Lung (tissue), 12 donors: ENCODE results near the gene CDK19. TPM values are rescaled to one million over a fixed set of nuclear protein-coding genes. Genes with fewer than 3 reads are reported as not detected.

Experiments used
- ATAC-seq: fragments of 200-7000 bp; cut with Tn5 transposase; one replicate; pipeline ENCODE4 v1.9.1; 2020; ENCODE audit warnings: moderate number of reproducible peaks; ENCODE audit not compliant: insufficient read depth, low FRiP score
- DNase-seq, 3 donors: peaks; one replicate each; pipeline ENCODE4 v3.0.0-alpha.2; 2013 to 2017
- H3K27ac ChIP-seq, 2 donors: one replicate each; pipeline ENCODE4 v1.5.1; 2013; ENCODE audit warnings: mild to moderate bottlenecking in 2 of 2, moderate library complexity in 2 of 2, control low read depth in 1 of 2, inconsistent platforms in 1 of 2, low read depth in 1 of 2, low read length in 1 of 2
- H3K27me3 ChIP-seq, 3 donors: one replicate each; pipeline ENCODE4 v1.5.1; 2013; ENCODE audit warnings: low read length in 2 of 3; ENCODE audit not compliant: control insufficient read depth in 3 of 3, insufficient read depth in 3 of 3
- H3K36me3 ChIP-seq, 4 donors: one replicate each; pipeline ENCODE4 v1.5.1; 2013; ENCODE audit warnings: low read length in 4 of 4, mild to moderate bottlenecking in 1 of 4, moderate library complexity in 1 of 4; ENCODE audit not compliant: control insufficient read depth in 4 of 4, insufficient read depth in 4 of 4
- H3K4me1 ChIP-seq, 5 donors: one replicate each; pipeline ENCODE4 v1.5.1; 2013; ENCODE audit warnings: low read length in 5 of 5, mild to moderate bottlenecking in 2 of 5, moderate library complexity in 1 of 5; ENCODE audit not compliant: control insufficient read depth in 5 of 5, insufficient read depth in 5 of 5
- H3K4me3 ChIP-seq: one replicate; pipeline ENCODE4 v1.5.1; 2013; ENCODE audit warnings: mild to moderate bottlenecking, control low read depth, moderate library complexity
- H3K9ac ChIP-seq, 2 donors: one replicate each; pipeline ENCODE4 v1.5.1; 2013; ENCODE audit warnings: low read length in 2 of 2, control low read depth in 1 of 2; ENCODE audit not compliant: insufficient read depth in 1 of 2
- H3K9me3 ChIP-seq, 4 donors: one replicate each; pipeline ENCODE4 v1.5.1; 2013; ENCODE audit warnings: low read length in 3 of 4, mild to moderate bottlenecking in 1 of 4, moderate library complexity in 1 of 4; ENCODE audit not compliant: control insufficient read depth in 4 of 4, insufficient read depth in 3 of 4
- CTCF ChIP-seq: IDR thresholded peaks from 2 replicates; pipeline ENCODE4 v1.5.1; 2012; ENCODE audit warnings: mild to moderate bottlenecking; ENCODE audit errors: control extremely low read depth, extremely low read depth
- WGBS, 2 donors: extraction: QIAGEN DNeasy Blood & Tissue Kit; methylation state at CpG; one replicate each; pipeline ENCODE4 v1.1.7; 2013; 5-methylcytosine and 5-hydroxymethylcytosine counted together
- polyA plus RNA-seq, 2 donors: library from polyadenylated mRNA; stranded (reverse); fragments of 200-250 nt; gene quantifications; one replicate each; pipeline ENCODE4 v1.2.1, GENCODE V29; 2013
- total RNA-seq, 2 donors: library from RNA; depleted of rRNA in 1 of 2; stranded (reverse); fragments of >200 nt in 1 of 2; gene quantifications; one replicate each; pipeline ENCODE4 v1.2.1, GENCODE V29; 2014 to 2021
- donor health status: control.
- donor health status: control.
- donor health status: Bipolar disorder and iron deficiency.
- donor health status: healthy.
- donor health status: DM: yes; HTN: yes; CAD: no.

The CDK19 gene
- total and polyA plus RNA-seq, 4 donors = 6.0 to 37.9 (median 10.4) TPM

GRCh38 chr6:110626442-110626841, 188.8 kb downstream of the CDK19 start:
- no peak overlapping the region for H3K4me3 ChIP-seq
- H3K36me3 ChIP-seq = peaks cover 5 to 12% (median 9%) of the 10 kb centered on the region in 4 donors
- no peaks in the 10 kb centered on the region for H3K27me3 ChIP-seq
- no peak overlapping the region for H3K9ac ChIP-seq
- no peak for TF ChIP-seq CTCF
- DNase-seq = no peak
- WGBS, 2 donors = 95 to 97% methylated on average over 1 of the region's 1 CpG
- H3K4me1 ChIP-seq = peaks cover 0 to 12% (median 0%) of the 10 kb centered on the region in 5 donors
- ATAC-seq = no peak
- H3K9me3 ChIP-seq = no peaks in the 10 kb centered on the region
- H3K27ac ChIP-seq = peak overlapping the region in 1 of 2 donors; percentile 1

- Histone ChIP-seq H3K9ac (no peak overlapping the region), H3K27me3 (no peaks in the 10 kb centered on the region), H3K4me1 (peaks cover 0 to 12% (median 0%) of the 10 kb centered on the region in 5 donors), H3K4me3 (no peak overlapping the region), H3K27ac (no peak overlapping the region), H3K36me3 (peaks cover 8 to 15% (median 10%) of the 10 kb centered on the region in 4 donors), H3K9me3 (no peaks in the 10 kb centered on the region)
- ATAC-seq (no peak), DNase-seq (no peak)
- no peak for TF ChIP-seq CTCF
- 85 to 88% methylated on average over 2 of the region's 2 CpGs for WGBS, 2 donors
Measured at GRCh38 chr6:110625883-110626282, 189.4 kb downstream of the CDK19 start.

- Histone ChIP-seq H3K4me3 (no peak overlapping the region), H3K27me3 (no peaks in the 10 kb centered on the region), H3K9me3 (no peaks in the 10 kb centered on the region), H3K27ac (peak overlapping the region in 1 of 2 donors; percentile 16), H3K36me3 (peaks cover 7 to 11% (median 8%) of the 10 kb centered on the region in 4 donors), H3K4me1 (peaks cover 0 to 18% (median 5%) of the 10 kb centered on the region in 5 donors), H3K9ac (no peak overlapping the region)
- no peak for DNase-seq
- 98% methylated on average over 2 of the region's 2 CpGs for WGBS, 2 donors
- no peak for ATAC-seq
- TF ChIP-seq CTCF = no peak
Measured at GRCh38 chr6:110622912-110623578, 192.2 kb downstream of the CDK19 start.
